Naive thymus-derived CD4-positive, alpha-beta T cell (primary cell): ENCODE results near the gene CACNA1C. TPM values are rescaled to one million over a fixed set of nuclear protein-coding genes. Genes with fewer than 3 reads are reported as not detected.

ENCODE experiments used
- ATAC-seq: fragments of 150-1000 bp; cut with Tn5 transposase; 2 replicates; pipeline ENCODE4 v1.10.0; 2021; ENCODE audit warnings: mild to moderate bottlenecking, moderate library complexity
- CTCF ChIA-PET: fragments of 350-600 bp; sonication (Branson Sonifier 250); formaldehyde crosslinking; loops from one replicate; lab custom pipeline; 2021; ENCODE audit warnings: antibody characterized with exemption; lab: Charles Lee
- POLR2A ChIA-PET: fragments of 350-600 bp; sonication (Branson Sonifier 250); formaldehyde crosslinking; loops from one replicate; lab custom pipeline; 2021; ENCODE audit warnings: antibody characterized with exemption, inconsistent platforms; lab: Charles Lee
- DNase-seq, 9 donors: peaks; one replicate each; pipeline versions ENCODE4 v3.0.0 to v3.0.0-alpha.2; 2020 to 2022; ENCODE audit warnings: mixed read lengths in 1 of 9
- H3K27ac ChIP-seq: one replicate; pipeline ENCODE4 v1.7.0; 2013; ENCODE audit warnings: mild to moderate bottlenecking, low read depth, low read length, moderate library complexity
- H3K27me3 ChIP-seq, 2 donors: one replicate each; pipeline ENCODE4 v1.7.0; 2013; ENCODE audit warnings: low read length in 2 of 2, mild to moderate bottlenecking in 2 of 2, moderate library complexity in 2 of 2; ENCODE audit not compliant: control insufficient read depth in 2 of 2, insufficient read depth in 2 of 2
- H3K36me3 ChIP-seq, 3 experiments: 1 replicate in 2 of 3; 2 replicates in 1 of 3; pipeline ENCODE4 v1.7.0; 2013; ENCODE audit warnings: low read length in 3 of 3, mild to moderate bottlenecking in 3 of 3, moderate library complexity in 1 of 3; ENCODE audit not compliant: insufficient read depth in 3 of 3, control insufficient read depth in 2 of 3
- H3K4me1 ChIP-seq, 2 donors: one replicate each; pipeline ENCODE4 v1.7.0; 2013; ENCODE audit warnings: low read length in 2 of 2, mild to moderate bottlenecking in 2 of 2, moderate library complexity in 1 of 2; ENCODE audit not compliant: control insufficient read depth in 2 of 2, insufficient read depth in 2 of 2
- H3K4me3 ChIP-seq: 2 replicates; pipeline ENCODE4 v1.7.0; 2013; ENCODE audit warnings: mild to moderate bottlenecking, low read length
- H3K9me3 ChIP-seq, 3 experiments: 1 replicate in 2 of 3; 2 replicates in 1 of 3; pipeline ENCODE4 v1.7.0; 2013; ENCODE audit warnings: low read length in 3 of 3; ENCODE audit not compliant: control insufficient read depth in 2 of 3
- H3K27ac Mint-ChIP-seq, 9 donors: one replicate each; pipeline ENCODE4 v1.8.0; 2020 to 2022; ENCODE audit warnings: mixed read lengths in 9 of 9, mild to moderate bottlenecking in 8 of 9, moderate library complexity in 5 of 9, inconsistent platforms in 2 of 9
- H3K27me3 Mint-ChIP-seq, 5 donors: one replicate each; pipeline ENCODE4 v1.8.0; 2021 to 2022; ENCODE audit warnings: mixed read lengths in 5 of 5, mild to moderate bottlenecking in 1 of 5
- H3K36me3 Mint-ChIP-seq, 5 donors: one replicate each; pipeline ENCODE4 v1.8.0; 2020 to 2022; ENCODE audit warnings: mixed read lengths in 5 of 5, mild to moderate bottlenecking in 3 of 5, inconsistent platforms in 1 of 5
- H3K4me1 Mint-ChIP-seq, 7 donors: one replicate each; pipeline ENCODE4 v1.8.0; 2020 to 2022; ENCODE audit warnings: mixed read lengths in 7 of 7, mild to moderate bottlenecking in 3 of 7, inconsistent platforms in 1 of 7
- H3K4me3 Mint-ChIP-seq, 10 donors: one replicate each; pipeline ENCODE4 v1.8.0; 2020 to 2022; ENCODE audit warnings: mild to moderate bottlenecking in 10 of 10, mixed read lengths in 10 of 10, moderate library complexity in 6 of 10, inconsistent platforms in 2 of 10
- H3K9me3 Mint-ChIP-seq, 11 donors: one replicate each; pipeline ENCODE4 v1.8.0; 2020 to 2022; ENCODE audit warnings: mixed read lengths in 11 of 11, mild to moderate bottlenecking in 4 of 11, inconsistent platforms in 1 of 11, moderate library complexity in 1 of 11
- intact Hi-C, 2 donors: fragments of 100-400 bp; cut with micrococcal nuclease; formaldehyde crosslinking; loops; one replicate each; pipeline ENCODE4 v1.15.1; 2023
- polyA plus RNA-seq, 2 donors: library from polyadenylated mRNA; unstranded; fragments of 300-500 nt; fragmentation: Illumina TruSeq; gene quantifications; one replicate each; pipeline ENCODE4 v1.2.3, GENCODE V29; 2021
- total RNA-seq, 6 experiments: library from RNA in 5 of 6; stranded (reverse) in 5 of 6; gene quantifications; 1 replicate in 5 of 6; 2 replicates in 1 of 6; pipeline ENCODE4 v1.2.3 and lab custom pipeline; 2021 to 2026

The CACNA1C gene
- total and polyA plus RNA-seq, 7 experiments from 2014 or later = 0.04 to 0.48 (median 0.08) TPM

- Histone ChIP-seq H3K27me3 (no peaks in the 10 kb centered on the region), H3K9me3 (no peaks in the 10 kb centered on the region), H3K36me3 (no peaks in the 10 kb centered on the region), H3K4me3 (no peak overlapping the region), H3K27ac (no peak overlapping the region), H3K4me1 (peaks cover 0 to 5% of the 10 kb centered on the region in 2 donors)
- POLR2A ChIA-PET = no interaction called here
- ATAC-seq (no peak), DNase-seq (no peak)
- Mint-ChIP-seq H3K4me1 (peaks cover 8 to 16% (median 14%) of the 10 kb centered on the region in 7 donors), H3K27me3 (peaks cover 2 to 32% (median 15%) of the 10 kb centered on the region in 5 donors), H3K4me3 (no peak overlapping the region), H3K9me3 (no peaks in the 10 kb centered on the region), H3K36me3 (no peaks in the 10 kb centered on the region), H3K27ac (no peak overlapping the region)
- intact Hi-C loops = loop anchor here (2.0 to 5.0 kb wide), 3 partner anchors 233 to 292 kb away; no protein-coding TSS in a partner anchor
- CTCF ChIA-PET = no interaction called here
Measured at GRCh38 chr12:2290516-2291065, 237.8 kb downstream of the CACNA1C start.

DNA sequence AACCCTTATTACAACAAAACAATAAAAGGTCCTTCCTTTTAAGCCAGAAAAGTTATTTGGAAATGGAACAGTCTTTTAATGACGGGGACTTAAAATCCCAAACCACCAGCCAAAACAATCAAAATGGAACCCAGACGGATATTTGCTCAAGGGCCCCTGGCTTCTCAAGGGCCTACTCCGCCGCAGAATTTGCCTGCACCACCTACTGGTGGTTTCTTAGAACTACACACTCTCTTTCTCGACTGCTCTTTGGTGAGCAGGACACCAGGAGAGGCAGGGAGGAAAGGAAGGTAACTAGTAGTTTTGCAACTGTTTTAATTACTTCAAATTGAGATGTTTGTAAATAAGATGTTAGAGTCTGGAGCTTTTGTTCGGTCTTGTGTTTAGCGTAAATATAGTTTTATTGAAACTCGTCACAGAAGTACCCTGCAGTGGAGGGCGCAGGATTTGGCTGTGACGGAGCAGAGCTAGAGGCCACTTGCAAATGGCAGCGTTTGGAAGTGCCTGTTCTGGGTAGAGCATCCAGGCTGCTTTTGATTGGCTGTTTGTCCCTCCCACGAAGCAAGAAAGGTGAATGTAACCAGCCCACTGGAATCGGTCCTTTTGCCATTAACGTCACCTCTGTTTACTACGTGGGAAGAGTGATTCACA is 238.5 kb downstream of the CACNA1C start:
- ChIA-PET POLR2A (no interaction called here), CTCF (no interaction called here)
- no peak overlapping the region for H3K4me3 ChIP-seq
- peak overlapping the region in 1 of 10 donors; percentile 26 for H3K4me3 Mint-ChIP-seq
- ATAC-seq (no peak), DNase-seq (peak in 6 of 9 donors; percentile 12 to 47 (median 26))
- no peaks in the 10 kb centered on the region for H3K27me3 ChIP-seq
- peaks cover 0 to 25% (median 8%) of the 10 kb centered on the region in 5 donors for H3K27me3 Mint-ChIP-seq
- no peaks in the 10 kb centered on the region for H3K9me3 Mint-ChIP-seq
- H3K27ac Mint-ChIP-seq = no peak overlapping the region
- H3K36me3 ChIP-seq = no peaks in the 10 kb centered on the region
- H3K4me1 ChIP-seq = peaks cover 0 to 5% of the 10 kb centered on the region in 2 donors
- no peak overlapping the region for H3K27ac ChIP-seq
- H3K9me3 ChIP-seq = no peaks in the 10 kb centered on the region
- intact Hi-C loops = loop anchor here (2.0 to 5.0 kb wide), 3 partner anchors 234 to 291 kb away; no protein-coding TSS in a partner anchor
- H3K36me3 Mint-ChIP-seq = no peaks in the 10 kb centered on the region
- peaks cover 8 to 16% (median 14%) of the 10 kb centered on the region in 7 donors for H3K4me1 Mint-ChIP-seq

- H3K27me3 Mint-ChIP-seq = peaks cover 0 to 20% (median 4%) of the 10 kb centered on the region in 5 donors
Measured at GRCh38 chr12:2291947-2292346, 239.2 kb downstream of the CACNA1C start.

DNA sequence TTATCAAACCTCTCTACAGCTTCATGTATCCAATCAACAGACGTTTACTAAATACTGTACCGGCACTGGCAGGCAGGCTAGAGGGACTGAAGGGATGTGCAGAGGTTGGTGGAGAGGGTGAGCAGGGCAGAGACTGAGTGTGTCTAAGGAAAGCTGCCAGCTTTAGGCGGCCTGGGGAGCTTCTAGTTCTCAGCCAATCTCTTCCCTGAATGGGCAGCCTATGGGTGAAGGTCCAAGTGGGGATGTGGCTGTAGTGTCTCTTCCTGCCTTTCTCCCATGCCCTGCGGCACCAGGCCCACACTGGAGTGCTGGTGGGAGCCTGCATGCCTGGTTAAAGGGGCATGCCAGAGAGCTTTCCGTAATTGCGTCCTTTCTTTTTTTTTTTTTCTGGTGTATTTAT is 239.8 kb downstream of the CACNA1C start:
- peaks cover 8 to 16% (median 14%) of the 10 kb centered on the region in 7 donors for H3K4me1 Mint-ChIP-seq

More at GRCh38 chr12:2291947-2292346, 239.2 kb downstream of the CACNA1C start:
- ATAC-seq (no peak), DNase-seq (no peak)
- Mint-ChIP-seq H3K4me1 (peaks cover 8 to 16% (median 14%) of the 10 kb centered on the region in 7 donors), H3K27ac (no peak overlapping the region), H3K4me3 (no peak overlapping the region), H3K36me3 (no peaks in the 10 kb centered on the region), H3K9me3 (no peaks in the 10 kb centered on the region)
- Histone ChIP-seq H3K4me1 (peaks cover 0 to 5% of the 10 kb centered on the region in 2 donors), H3K9me3 (no peaks in the 10 kb centered on the region), H3K36me3 (no peaks in the 10 kb centered on the region), H3K4me3 (no peak overlapping the region), H3K27ac (no peak overlapping the region), H3K27me3 (no peaks in the 10 kb centered on the region)
- ChIA-PET POLR2A (no interaction called here), CTCF (no interaction called here)
- intact Hi-C loops = loop anchor here (2.0 to 5.0 kb wide), 3 partner anchors 235 to 290 kb away; no protein-coding TSS in a partner anchor

GRCh38 chr12:2294651-2295475 is 242.1 kb downstream of the CACNA1C start:
- ChIA-PET CTCF (no interaction called here), POLR2A (no interaction called here)
- Histone ChIP-seq H3K27me3 (no peaks in the 10 kb centered on the region), H3K9me3 (no peaks in the 10 kb centered on the region), H3K4me1 (peaks cover 0 to 5% of the 10 kb centered on the region in 2 donors), H3K36me3 (no peaks in the 10 kb centered on the region), H3K27ac (no peak overlapping the region), H3K4me3 (no peak overlapping the region)
- DNase-seq = no peak
- H3K4me1 Mint-ChIP-seq = peaks cover 8 to 24% (median 18%) of the 10 kb centered on the region in 7 donors
- H3K36me3 Mint-ChIP-seq = no peaks in the 10 kb centered on the region
- no peaks in the 10 kb centered on the region for H3K9me3 Mint-ChIP-seq
- ATAC-seq = peak; percentile 80
- peaks cover 0 to 7% (median 2%) of the 10 kb centered on the region in 5 donors for H3K27me3 Mint-ChIP-seq
- H3K27ac Mint-ChIP-seq = peak overlapping the region in 1 of 9 donors; percentile 76
- intact Hi-C loops = loop anchor here in 1 of 2 donors (5.0 kb wide), 2 partner anchors 238 to 287 kb away; no protein-coding TSS in a partner anchor
- peak overlapping the region in 5 of 10 donors; percentile 11 to 53 (median 37) for H3K4me3 Mint-ChIP-seq

More for the DNA sequence above, 239.8 kb downstream of the CACNA1C start:
- no peak overlapping the region for H3K4me3 ChIP-seq
- Mint-ChIP-seq H3K4me3 (no peak overlapping the region), H3K27ac (no peak overlapping the region), H3K27me3 (peaks cover 0 to 15% (median 6%) of the 10 kb centered on the region in 5 donors), H3K9me3 (no peaks in the 10 kb centered on the region), H3K36me3 (no peaks in the 10 kb centered on the region)
- no peak overlapping the region for H3K27ac ChIP-seq
- POLR2A ChIA-PET = no interaction called here
- no peaks in the 10 kb centered on the region for H3K27me3 ChIP-seq
- DNase-seq = no peak
- CTCF ChIA-PET = no interaction called here
- intact Hi-C loops = loop anchor here in 1 of 2 donors (5.0 kb wide), 2 partner anchors 235 to 290 kb away; no protein-coding TSS in a partner anchor
- H3K9me3 ChIP-seq = no peaks in the 10 kb centered on the region
- H3K36me3 ChIP-seq = no peaks in the 10 kb centered on the region
- H3K4me1 ChIP-seq = peaks cover 0 to 5% of the 10 kb centered on the region in 2 donors
- ATAC-seq = no peak

GRCh38 chr12:2295941-2296461 is 243.2 kb downstream of the CACNA1C start:
- no peak overlapping the region for H3K4me3 ChIP-seq
- H3K36me3 ChIP-seq = no peaks in the 10 kb centered on the region
- Mint-ChIP-seq H3K9me3 (no peaks in the 10 kb centered on the region), H3K4me1 (peaks cover 8 to 24% (median 18%) of the 10 kb centered on the region in 7 donors), H3K27me3 (peaks cover 0 to 11% (median 4%) of the 10 kb centered on the region in 5 donors), H3K36me3 (no peaks in the 10 kb centered on the region), H3K27ac (no peak overlapping the region), H3K4me3 (no peak overlapping the region)
- CTCF ChIA-PET = no interaction called here
- POLR2A ChIA-PET = no interaction called here
- no peaks in the 10 kb centered on the region for H3K27me3 ChIP-seq
- ATAC-seq (peak; percentile 64), DNase-seq (no peak)
- no peak overlapping the region for H3K27ac ChIP-seq
- intact Hi-C loops = no loop called here
- no peaks in the 10 kb centered on the region for H3K9me3 ChIP-seq
- peaks cover 0 to 5% of the 10 kb centered on the region in 2 donors for H3K4me1 ChIP-seq
